Suprapubic skin (tissue), 4 donors: ENCODE results near the gene LLGL2. TPM values are rescaled to one million over a fixed set of nuclear protein-coding genes. Genes with fewer than 3 reads are reported as not detected.

Experiments used
- DNase-seq, 2 donors: peaks; one replicate each; pipeline ENCODE4 v3.0.0-alpha.2; 2019; ENCODE audit warnings: low spot score in 2 of 2
- H3K27ac ChIP-seq: fragments of 200-600 bp; sonication (generic); one replicate; pipeline ENCODE4 v1.5.1; 2019
- H3K27me3 ChIP-seq: fragments of 200-600 bp; sonication (generic); one replicate; pipeline ENCODE4 v1.5.1; 2019
- H3K36me3 ChIP-seq: fragments of 200-600 bp; sonication (generic); one replicate; pipeline ENCODE4 v1.5.1; 2019
- H3K4me1 ChIP-seq: fragments of 200-600 bp; sonication (generic); one replicate; pipeline ENCODE4 v1.5.1; 2019
- H3K4me3 ChIP-seq: fragments of 200-600 bp; sonication (generic); one replicate; pipeline ENCODE4 v1.5.1; 2019; ENCODE audit warnings: mild to moderate bottlenecking
- H3K9me3 ChIP-seq: fragments of 200-600 bp; sonication (generic); one replicate; pipeline ENCODE4 v1.5.1; 2019
- EP300 ChIP-seq: sonication (generic); formaldehyde crosslinking; IDR thresholded peaks from one replicate; pipeline ENCODE4 v1.6.1; 2017; ENCODE audit warnings: antibody characterized with exemption
- POLR2A ChIP-seq, 2 donors: fragments of 450-650 bp; IDR thresholded peaks; one replicate each; pipeline ENCODE4 v1.6.1; 2017; ENCODE audit warnings: antibody characterized with exemption in 2 of 2, mild to moderate bottlenecking in 2 of 2, moderate library complexity in 2 of 2
- POLR2AphosphoS5 ChIP-seq, 3 donors: sonication (generic); formaldehyde crosslinking; IDR thresholded peaks; one replicate each; pipeline ENCODE4 v1.6.1; 2017; ENCODE audit warnings: antibody characterized with exemption in 3 of 3
- WGBS: methylation state at CpG from one replicate; pipeline ENCODE4 v1.1.5; 2018; 5-methylcytosine and 5-hydroxymethylcytosine counted together
- total RNA-seq, 4 donors: library from RNA; depleted of rRNA; stranded (reverse); fragments of >200 nt; gene quantifications; one replicate each; pipeline ENCODE4 v1.1.0, GENCODE V29; 2016
- TF ChIP-seq, protein P1 (sequence below), 2 donors: fragments of 200-600 bp in 1 of 2; fragments of 450-650 bp in 1 of 2; sonication (generic) in 1 of 2; IDR thresholded peaks; one replicate each; pipeline ENCODE4 v1.5.1; 2016 to 2019; ENCODE audit warnings: antibody characterized with exemption in 2 of 2, mild to moderate bottlenecking in 1 of 2, moderate library complexity in 1 of 2

LLGL2 gene
- total RNA-seq, 4 donors from 2014 or later, result 75.3 to 114 (median 78.4) TPM

DNA sequence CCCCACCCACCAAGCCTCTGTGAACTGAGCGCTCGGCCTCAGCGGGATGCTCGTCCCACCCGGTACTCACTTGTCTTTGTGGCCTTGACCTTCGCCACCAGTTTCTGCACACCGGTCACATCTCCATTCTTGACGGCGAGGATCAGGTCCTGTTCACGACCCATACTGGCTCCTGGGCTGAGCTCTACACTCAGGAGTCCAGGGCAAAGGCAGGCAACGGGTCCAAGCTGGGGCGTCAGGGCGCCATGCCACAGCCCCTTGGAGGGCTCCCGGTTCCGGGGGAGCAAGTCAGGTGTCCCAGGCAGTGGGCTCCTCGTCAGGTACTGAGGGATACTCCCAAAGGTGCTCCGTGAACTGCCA is 11.9 kb upstream of the LLGL2 start:
- TF ChIP-seq POLR2AphosphoS5 (IDR thresholded peaks at IDR 0.05), result no peak
- no peak for TF ChIP-seq POLR2A (IDR thresholded peaks at IDR 0.05)
- TF ChIP-seq, protein P1, sequence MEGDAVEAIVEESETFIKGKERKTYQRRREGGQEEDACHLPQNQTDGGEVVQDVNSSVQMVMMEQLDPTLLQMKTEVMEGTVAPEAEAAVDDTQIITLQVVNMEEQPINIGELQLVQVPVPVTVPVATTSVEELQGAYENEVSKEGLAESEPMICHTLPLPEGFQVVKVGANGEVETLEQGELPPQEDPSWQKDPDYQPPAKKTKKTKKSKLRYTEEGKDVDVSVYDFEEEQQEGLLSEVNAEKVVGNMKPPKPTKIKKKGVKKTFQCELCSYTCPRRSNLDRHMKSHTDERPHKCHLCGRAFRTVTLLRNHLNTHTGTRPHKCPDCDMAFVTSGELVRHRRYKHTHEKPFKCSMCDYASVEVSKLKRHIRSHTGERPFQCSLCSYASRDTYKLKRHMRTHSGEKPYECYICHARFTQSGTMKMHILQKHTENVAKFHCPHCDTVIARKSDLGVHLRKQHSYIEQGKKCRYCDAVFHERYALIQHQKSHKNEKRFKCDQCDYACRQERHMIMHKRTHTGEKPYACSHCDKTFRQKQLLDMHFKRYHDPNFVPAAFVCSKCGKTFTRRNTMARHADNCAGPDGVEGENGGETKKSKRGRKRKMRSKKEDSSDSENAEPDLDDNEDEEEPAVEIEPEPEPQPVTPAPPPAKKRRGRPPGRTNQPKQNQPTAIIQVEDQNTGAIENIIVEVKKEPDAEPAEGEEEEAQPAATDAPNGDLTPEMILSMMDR (IDR thresholded peaks at IDR 0.05), result no peak
- no peak for TF ChIP-seq EP300
- H3K9me3 ChIP-seq, result no peaks in the 10 kb centered on the region
- no peak for DNase-seq
- H3K4me1 ChIP-seq, result peaks cover 59% of the 10 kb centered on the region
- WGBS, result 85% methylated on average over 15 of the region's 17 CpGs
- H3K27ac ChIP-seq, result no peak overlapping the region
- H3K4me3 ChIP-seq, result peak overlapping the region; percentile 79
- H3K27me3 ChIP-seq, result no peaks in the 10 kb centered on the region
- H3K36me3 ChIP-seq, result peaks cover 6% of the 10 kb centered on the region

- H3K9me3 ChIP-seq, result no peaks in the 10 kb centered on the region
- DNase-seq, result no peak
- peaks cover 10% of the 10 kb centered on the region for H3K36me3 ChIP-seq
- peaks cover 52% of the 10 kb centered on the region for H3K4me1 ChIP-seq
- peak overlapping the region; percentile 79 for H3K4me3 ChIP-seq
- TF ChIP-seq, protein P1 (IDR thresholded peaks at IDR 0.05), result no peak
- TF ChIP-seq POLR2A (IDR thresholded peaks at IDR 0.05) (no peak), EP300 (no peak), POLR2AphosphoS5 (IDR thresholded peaks at IDR 0.05) (no peak)
- peak overlapping the region; percentile 79 for H3K27ac ChIP-seq
- no peaks in the 10 kb centered on the region for H3K27me3 ChIP-seq
- WGBS, result 8% methylated on average over 7 of the region's 15 CpGs
Measured at GRCh38 chr17:75514299-75514918, 11.1 kb upstream of the LLGL2 start.

DNA sequence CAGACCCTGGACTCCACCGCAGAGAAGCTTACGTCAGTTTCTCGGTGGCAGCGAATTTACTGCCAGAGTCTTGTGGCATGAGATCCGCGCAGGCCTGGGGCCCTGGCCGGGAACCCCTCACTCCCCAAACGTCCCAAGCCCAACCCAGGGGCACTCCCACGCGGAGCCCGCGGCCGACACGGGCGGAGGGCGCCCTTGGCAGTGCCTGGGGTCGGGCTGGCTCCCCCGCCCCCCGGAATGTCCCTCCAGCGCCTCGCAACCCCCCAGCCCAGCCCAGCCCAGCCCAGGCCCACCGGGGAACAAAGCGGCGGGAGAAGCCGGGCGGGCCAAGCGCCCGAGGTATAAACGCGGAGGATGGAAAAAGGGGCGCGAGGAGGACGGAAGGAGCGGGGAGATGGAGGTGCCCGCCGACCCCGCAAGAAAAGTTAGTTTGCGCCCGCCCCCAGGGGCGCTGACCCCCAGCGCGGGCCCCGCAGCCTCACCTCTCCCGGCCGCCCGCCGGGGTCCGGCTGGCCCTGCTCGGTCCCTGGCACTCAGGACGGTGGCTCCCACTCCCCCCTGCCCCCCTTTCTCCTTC is 10.5 kb upstream of the LLGL2 start:
- peak overlapping the region; percentile 79 for H3K27ac ChIP-seq
- H3K27me3 ChIP-seq, result no peaks in the 10 kb centered on the region
- peaks cover 46% of the 10 kb centered on the region for H3K4me1 ChIP-seq
- 0% methylated on average over 6 of the region's 50 CpGs for WGBS
- no peaks in the 10 kb centered on the region for H3K9me3 ChIP-seq
- TF ChIP-seq POLR2AphosphoS5 (IDR thresholded peaks at IDR 0.05), result no peak
- TF ChIP-seq, protein P1 (IDR thresholded peaks at IDR 0.05), result no peak
- no peak for TF ChIP-seq EP300
- TF ChIP-seq POLR2A (IDR thresholded peaks at IDR 0.05), result no peak
- peaks cover 14% of the 10 kb centered on the region for H3K36me3 ChIP-seq
- DNase-seq, result no peak
- H3K4me3 ChIP-seq, result peak overlapping the region; percentile 79

DNA sequence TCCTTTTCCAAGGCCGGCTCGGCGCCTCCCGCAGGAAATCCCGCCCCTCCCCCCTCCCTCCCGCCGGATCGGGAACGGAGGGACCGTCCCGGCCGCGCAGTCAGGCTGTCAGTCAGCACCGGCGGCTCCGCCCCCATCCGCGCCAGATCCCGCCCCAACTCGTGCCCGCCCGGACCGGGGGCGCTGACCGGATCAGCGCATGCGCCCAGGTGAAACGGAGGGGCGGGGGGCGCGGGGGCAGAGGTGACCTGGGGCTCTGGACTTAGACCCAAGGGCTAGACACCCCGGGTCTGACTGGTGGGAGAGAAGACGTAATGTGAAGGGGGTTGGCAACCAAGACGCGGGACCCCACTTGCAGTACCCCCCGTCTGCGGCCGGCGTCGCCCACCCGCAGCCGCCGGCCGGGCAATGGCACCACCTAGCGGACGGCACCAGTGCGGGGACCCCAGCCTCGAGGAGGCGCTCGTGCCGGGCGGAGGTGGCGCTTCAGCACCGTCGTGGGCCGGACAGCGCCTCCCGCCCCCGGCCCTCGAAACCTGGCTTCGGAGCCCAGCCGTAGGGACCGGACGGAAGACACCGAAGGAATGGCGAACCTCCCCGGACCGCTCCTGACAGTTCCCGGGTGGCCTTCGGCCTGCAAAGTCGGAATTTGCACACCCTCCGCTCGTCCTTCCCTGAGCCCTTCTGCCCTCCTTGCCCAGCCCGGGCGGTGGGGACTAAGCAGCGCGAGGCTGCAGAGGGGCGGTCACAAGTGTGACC is 9.8 kb upstream of the LLGL2 start, which contains the start of gene CASKIN2:
Gene CASKIN2, minus strand, starts transcription at position 42 of the 759 bp plus-strand sequence. CDS start 1,733 bp downstream, outside the sequence.
- Histone ChIP-seq H3K4me3 (peak within 1 kb of the TSS; percentile 79), H3K4me1 (peaks cover 40% of the 10 kb centered on the region), H3K27me3 (no peaks in the 10 kb centered on the region), H3K36me3 (peaks cover 14% of the 10 kb centered on the region), H3K27ac (peak within 1 kb of the TSS; percentile 79), H3K9me3 (no peaks in the 10 kb centered on the region)
- 0% methylated on average over 17 of the region's 78 CpGs for WGBS
- TF ChIP-seq POLR2A (IDR thresholded peaks at IDR 0.05), result no peak
- TF ChIP-seq, protein P1 (IDR thresholded peaks at IDR 0.05), result peak; percentile 93 to 98
- TF ChIP-seq EP300, result no peak
- peak in 1 of 3 donors; percentile 58 for TF ChIP-seq POLR2AphosphoS5 (IDR thresholded peaks at IDR 0.05)
- DNase-seq, result peak; percentile 96

DNA sequence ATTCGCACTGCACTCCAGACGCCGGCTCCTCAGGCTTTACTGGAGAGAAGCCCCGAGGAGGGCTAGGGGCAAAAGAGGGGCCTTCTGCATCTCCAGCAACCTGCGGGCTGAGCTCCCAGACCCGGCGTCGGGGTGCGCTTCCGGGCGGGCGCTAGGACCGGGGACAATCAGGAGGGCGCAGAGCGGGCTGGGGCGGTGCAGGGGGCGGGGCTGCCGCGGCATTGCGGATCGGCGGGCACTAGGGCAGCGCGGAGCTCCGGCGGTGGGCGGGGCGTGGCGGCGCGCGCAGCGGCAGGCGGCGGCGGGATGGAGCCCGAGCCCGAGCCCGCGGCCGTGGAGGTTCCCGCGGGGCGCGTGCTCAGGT is 9.3 kb upstream of the LLGL2 start, which contains the start of gene TSEN54:
Gene TSEN54, plus strand, starts transcription at position 274 of the 364 bp plus-strand sequence. Its CDS starts 33 bp downstream, at position 307.
- peak; percentile 95 to 96 for DNase-seq
- 0% methylated on average over 5 of the region's 45 CpGs for WGBS
- no peaks in the 10 kb centered on the region for H3K9me3 ChIP-seq

More for the DNA sequence above, 9.3 kb upstream of the LLGL2 start, which contains the start of gene TSEN54:
- TF ChIP-seq, protein P1 (IDR thresholded peaks at IDR 0.05), result no peak
- TF ChIP-seq POLR2AphosphoS5 (IDR thresholded peaks at IDR 0.05), result no peak
- no peak for TF ChIP-seq EP300
- TF ChIP-seq POLR2A (IDR thresholded peaks at IDR 0.05), result no peak
- Histone ChIP-seq H3K4me3 (peak within 1 kb of the TSS; percentile 79), H3K27ac (peak within 1 kb of the TSS; percentile 79), H3K27me3 (no peaks in the 10 kb centered on the region), H3K36me3 (peaks cover 16% of the 10 kb centered on the region), H3K4me1 (peaks cover 39% of the 10 kb centered on the region)
